Superior temporal gyrus (tissue), 1 donor: ENCODE data around the gene MRPL21.

Source experiments
- DNase-seq: peaks from one replicate; pipeline ENCODE4 v3.0.0-alpha.2; 2016; ENCODE audit errors: extremely low spot score

The MRPL21 gene

GRCh38 chr11:68935066-68935465, 31.4 kb upstream of the MRPL21 start:
- no peak for DNase-seq

- no peak for DNase-seq
Measured at GRCh38 chr11:68934666-68935065, 31.0 kb upstream of the MRPL21 start.

GRCh38 chr11:68934321-68934645, 30.7 kb upstream of the MRPL21 start:
- DNase-seq, result no peak

- no peak for DNase-seq
Measured at GRCh38 chr11:68933605-68934320, 30.1 kb upstream of the MRPL21 start.

GRCh38 chr11:68932933-68933577, 29.4 kb upstream of the MRPL21 start:
- DNase-seq, result no peak

- DNase-seq, result no peak
Measured at GRCh38 chr11:68932358-68932757, 28.7 kb upstream of the MRPL21 start.

GRCh38 chr11:68931911-68932310, 28.3 kb upstream of the MRPL21 start:
- no peak for DNase-seq

GRCh38 chr11:68930991-68931855, 27.6 kb upstream of the MRPL21 start:
- no peak for DNase-seq

GRCh38 chr11:68929706-68930570, 26.3 kb upstream of the MRPL21 start:
- no peak for DNase-seq

- DNase-seq, result no peak
Measured at GRCh38 chr11:68929135-68929534, 25.5 kb upstream of the MRPL21 start.

- no peak for DNase-seq
Measured at GRCh38 chr11:68928136-68928880, 24.7 kb upstream of the MRPL21 start.

- no peak for DNase-seq
Measured at GRCh38 chr11:68927280-68928135, 23.9 kb upstream of the MRPL21 start.

- no peak for DNase-seq
Measured at GRCh38 chr11:68925611-68926010, 22.0 kb upstream of the MRPL21 start.

- no peak for DNase-seq
Measured at GRCh38 chr11:68924073-68924925, 20.7 kb upstream of the MRPL21 start.

GRCh38 chr11:68923614-68924013, 20.0 kb upstream of the MRPL21 start:
- DNase-seq, result no peak

- no peak for DNase-seq
Measured at GRCh38 chr11:68916439-68916838, 12.8 kb upstream of the MRPL21 start.

- DNase-seq, result no peak
Measured at GRCh38 chr11:68914761-68915160, 11.1 kb upstream of the MRPL21 start.

- DNase-seq, result no peak
Measured at GRCh38 chr11:68913188-68913587, 9.6 kb upstream of the MRPL21 start.

- no peak for DNase-seq
Measured at GRCh38 chr11:68912254-68912653, 8.6 kb upstream of the MRPL21 start.
